Measurements from ENCODE around the gene CLASRP.

DNA sequence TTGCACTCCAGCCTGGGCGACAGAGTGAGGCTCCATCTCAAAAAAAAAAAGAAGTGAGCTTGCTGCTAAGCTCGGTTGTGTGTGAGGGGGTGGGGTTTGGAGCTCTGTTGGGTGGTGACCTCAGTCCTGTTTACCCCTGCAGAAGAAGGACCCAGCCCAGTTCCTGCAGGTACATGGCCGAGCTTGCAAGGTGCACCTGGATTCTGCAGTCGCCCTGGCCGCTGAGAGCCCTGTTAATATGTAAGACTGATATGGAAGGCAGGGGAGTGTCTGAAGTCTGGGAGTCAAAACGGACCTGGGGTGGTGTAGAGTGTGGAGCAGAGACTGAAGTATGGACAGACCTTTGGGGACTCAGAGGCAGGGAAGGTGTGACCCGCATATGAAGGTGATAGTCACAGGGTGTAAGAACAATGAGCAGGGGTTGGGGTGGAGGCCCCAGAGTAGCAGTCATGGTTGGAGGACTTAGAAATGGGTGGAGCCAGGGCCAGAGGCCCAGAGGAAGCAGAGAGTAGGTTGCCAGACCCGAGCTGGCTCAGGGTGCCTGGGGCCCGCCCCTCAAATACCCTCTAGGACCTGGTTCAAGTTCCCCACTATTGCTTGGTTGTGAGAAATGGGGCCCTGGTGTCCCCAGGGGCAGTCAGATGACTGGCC lies 13.2 kb downstream of the CLASRP start:
- TF ChIP-seq SUZ12 (IDR thresholded peaks at IDR 0.05; ENCODE audit: extremely low read depth, insufficient read depth, insufficient read length) = no peak
- TF ChIP-seq YY1 (IDR thresholded peaks at IDR 0.05; ENCODE audit: insufficient read depth, insufficient read length) = no peak
- no peak for TF ChIP-seq ZNF274 (IDR thresholded peaks at IDR 0.05; ENCODE audit: low read depth, low read length)

All from NT2/D1 (cell line).